ENCODE data around the gene PAM16. TPM values are rescaled to one million over a fixed set of nuclear protein-coding genes. Genes with fewer than 3 reads are reported as not detected.

The PAM16 gene
- total and polyA plus RNA-seq, 2 of the 8 experiments (the other 6 are each of a cell fraction or from before 2014, with no cell fraction given): 78.3 to 198 TPM

GRCh38 chr16:4390266-4391260 lies 39.4 kb upstream of the PAM16 start:
- no peaks in the 10 kb centered on the region for H3K79me1 ChIP-seq (ENCODE audit: low read depth, low read length)
- WGBS, 2 experiments (ENCODE audit: extremely low coverage in 1 of 2, insufficient coverage in 1 of 2, insufficient read length in 1 of 2, insufficient replicate concordance in 2 of 2, low coverage in 1 of 2, low lambda C conversion rate in 2 of 2, missing lambda C conversion rate in 1 of 2): 75% methylated on average over 18 of the region's 18 CpGs; no CpG with 5 or more reads in 1 of the 2 experiments
- POLR2A ChIA-PET (ENCODE audit: partially characterized antibody): interaction anchor here (0.8 to 11.9 kb wide), 9 partner anchors 12 to 119 kb away, joined by 3 to 223 read pairs (median 5); partner anchors contain the start of genes PAM16 and TFAP4
- no peak overlapping the region for H2AFZ ChIP-seq (ENCODE audit: low read length)
- no peaks in the 10 kb centered on the region for H3K36me3 ChIP-seq (ENCODE audit: control insufficient read depth in 2 of 4, insufficient read depth in 4 of 4, low read length in 3 of 4)
- H3K79me2 ChIP-seq (ENCODE audit: control insufficient read depth in 1 of 2, insufficient read depth in 2 of 2, low read length in 2 of 2): no peaks in the 10 kb centered on the region
- H3K23ac ChIP-seq (ENCODE audit: insufficient read length): no peak overlapping the region
- H4K91ac ChIP-seq (replicated peaks; ENCODE audit: insufficient read length, low read length): peak overlapping the region; percentile 79
- peak overlapping the region; percentile 96; the same call in 1 of the 2 replicates for H2BK20ac ChIP-seq (ENCODE audit: low read length)
- no peak overlapping the region; the same call in 1 of the 2 replicates for H4K8ac ChIP-seq (ENCODE audit: extremely low read depth, insufficient read depth, low read length)
- H3K18ac ChIP-seq (ENCODE audit: extremely low read depth, low read length): peak overlapping the region; percentile 68
- H4K5ac ChIP-seq (ENCODE audit: insufficient read length, low read depth, low read length): no peak overlapping the region
- peak overlapping the region; percentile 96 for H2AK5ac ChIP-seq (ENCODE audit: low read depth, low read length)
- H3K27me3 ChIP-seq (replicated peaks in 1 of 4; ENCODE audit: control insufficient read depth in 3 of 4, extremely low read depth in 1 of 4, insufficient read depth in 3 of 4, low read length in 3 of 4): no peaks in the 10 kb centered on the region
- H2BK5ac ChIP-seq (ENCODE audit: low read depth, low read length): peak overlapping the region; percentile 89
- H3K4ac ChIP-seq (replicated peaks; ENCODE audit: insufficient read length, low read depth, low read length): peak overlapping the region; percentile 4
- H3K56ac ChIP-seq (replicated peaks; ENCODE audit: insufficient read length, low read depth, low read length): peak overlapping the region; percentile 42
- H2BK15ac ChIP-seq (ENCODE audit: low read length): peak overlapping the region; percentile 96
- FAIRE-seq (no peak), DNase-seq (ENCODE audit: low read depth in 1 of 2, low spot score in 2 of 2) (no peak)
- H2BK12ac ChIP-seq (ENCODE audit: low read depth, low read length): peak overlapping the region; percentile 97; the same call in 1 of the 2 replicates
- no peak overlapping the region; a peak in 1 of 4 replicates for H3K4me2 ChIP-seq (ENCODE audit: insufficient read depth in 1 of 2, low read depth in 2 of 2, low read length in 2 of 2)
- no peaks in the 10 kb centered on the region for H3K23me2 ChIP-seq (ENCODE audit: low read depth, low read length)
- no peaks in the 10 kb centered on the region for H3K9me3 ChIP-seq (ENCODE audit: insufficient read depth in 2 of 2, low read depth in 1 of 2, low read length in 1 of 2)
- 0 out of 2 replicates have a peak overlapping the region, but pooled peaks have one; percentile 8 for H3K27ac ChIP-seq (ENCODE audit: low read depth, low read length)
- H3K4me1 ChIP-seq (replicated peaks in 1 of 4; ENCODE audit: control insufficient read depth in 3 of 4, insufficient read depth in 4 of 4, low read length in 3 of 4): peaks cover 12 to 50% (median 43%) of the 10 kb centered on the region in 4 experiments
- H4K20me1 ChIP-seq (replicated peaks in 1 of 2; ENCODE audit: control insufficient read depth in 1 of 2, insufficient read depth in 2 of 2, low read length in 2 of 2): no peaks in the 10 kb centered on the region
- CTCF ChIA-PET (ENCODE audit: partially characterized antibody): interaction anchor here (0.6 to 24.8 kb wide), 22 partner anchors 9 to 1470 kb away, joined by 3 to 659 read pairs (median 4); partner anchors contain the start of gene PAM16
- H2BK120ac ChIP-seq (replicated peaks; ENCODE audit: low read depth, low read length): no peak overlapping the region
- no peak overlapping the region for H3K4me3 ChIP-seq (ENCODE audit: extremely low read depth in 1 of 4, insufficient read depth in 2 of 4, low read depth in 3 of 4, low read length in 4 of 4)
- no peak overlapping the region for H3K9ac ChIP-seq (replicated peaks in 1 of 4; ENCODE audit: extremely low read depth in 1 of 4, low read depth in 3 of 4, low read length in 3 of 4)
- no peak overlapping the region for H3K14ac ChIP-seq (ENCODE audit: insufficient read length)
- peak; percentile 24 to 43; a peak in 3 of 4 replicates for TF ChIP-seq RAD21 (IDR thresholded peaks at IDR 0.05 in 1 of 2, conservative IDR thresholded peaks at IDR 0.05 in 1 of 2; ENCODE audit: low read depth in 2 of 2, low read length in 2 of 2)
- no peak for TF ChIP-seq SUZ12 (IDR thresholded peaks at IDR 0.05; ENCODE audit: low read length)
- 0 out of 2 replicates have a peak, but pooled peaks have one; percentile 8 for TF ChIP-seq CREB1 (IDR thresholded peaks at IDR 0.05)
- peak; percentile 58; the same call in 1 of the 2 replicates for TF ChIP-seq YY1 (IDR thresholded peaks at IDR 0.05; ENCODE audit: low read depth, low read length)
- no peak for TF ChIP-seq BACH1 (IDR thresholded peaks at IDR 0.05; ENCODE audit: low read length)
- TF ChIP-seq, protein P1, sequence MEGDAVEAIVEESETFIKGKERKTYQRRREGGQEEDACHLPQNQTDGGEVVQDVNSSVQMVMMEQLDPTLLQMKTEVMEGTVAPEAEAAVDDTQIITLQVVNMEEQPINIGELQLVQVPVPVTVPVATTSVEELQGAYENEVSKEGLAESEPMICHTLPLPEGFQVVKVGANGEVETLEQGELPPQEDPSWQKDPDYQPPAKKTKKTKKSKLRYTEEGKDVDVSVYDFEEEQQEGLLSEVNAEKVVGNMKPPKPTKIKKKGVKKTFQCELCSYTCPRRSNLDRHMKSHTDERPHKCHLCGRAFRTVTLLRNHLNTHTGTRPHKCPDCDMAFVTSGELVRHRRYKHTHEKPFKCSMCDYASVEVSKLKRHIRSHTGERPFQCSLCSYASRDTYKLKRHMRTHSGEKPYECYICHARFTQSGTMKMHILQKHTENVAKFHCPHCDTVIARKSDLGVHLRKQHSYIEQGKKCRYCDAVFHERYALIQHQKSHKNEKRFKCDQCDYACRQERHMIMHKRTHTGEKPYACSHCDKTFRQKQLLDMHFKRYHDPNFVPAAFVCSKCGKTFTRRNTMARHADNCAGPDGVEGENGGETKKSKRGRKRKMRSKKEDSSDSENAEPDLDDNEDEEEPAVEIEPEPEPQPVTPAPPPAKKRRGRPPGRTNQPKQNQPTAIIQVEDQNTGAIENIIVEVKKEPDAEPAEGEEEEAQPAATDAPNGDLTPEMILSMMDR (IDR thresholded peaks at IDR 0.05; ENCODE audit: control extremely low read depth in 1 of 3, insufficient read depth in 1 of 3, low read depth in 1 of 3, low read length in 3 of 3): peak in 2 of 3 experiments; percentile 38 to 76; a peak in 2 of 4 replicates
- TF ChIP-seq CHD1 (IDR thresholded peaks at IDR 0.05; ENCODE audit: low read depth, low read length): no peak
- TF ChIP-seq SIRT6 (IDR thresholded peaks at IDR 0.05; ENCODE audit: low read length): no peak
